Gastrocnemius medialis (tissue), 4 donors: ENCODE results near the gene FKRP. TPM values are rescaled to one million over a fixed set of nuclear protein-coding genes. Genes with fewer than 3 reads are reported as not detected.
A peak's percentile ranks its signal among the peaks of the same experiment; 100 is the strongest.
"Not testable (repeated sequence)": the region's sequence is repeated elsewhere in the genome, so short reads cannot be mapped to it uniquely, and the experiment has no call there.

Experiments
- ATAC-seq, 2 donors: fragments of 150-250 bp; one replicate each; pipeline ENCODE4 v1.9.1; 2016
- DNase-seq, 2 donors: peaks; one replicate each; pipeline ENCODE4 v3.0.0-alpha.2; 2019
- H3K27ac ChIP-seq, 4 donors: fragments of 200-600 bp; sonication (generic); 1 replicate in 1 of 4; 2 replicates in 3 of 4; pipeline ENCODE4 v1.5.1; 2016 to 2018; ENCODE audit warnings: mild to moderate bottlenecking in 2 of 4, moderate library complexity in 1 of 4
- H3K27me3 ChIP-seq, 3 donors: fragments of 200-600 bp; sonication (generic) in 2 of 3; 1 replicate in 1 of 3; 2 replicates in 2 of 3; pipeline versions ENCODE4 v1.5.1 to v1.6.0; 2016 to 2019; ENCODE audit warnings: mild to moderate bottlenecking in 1 of 3, moderate library complexity in 1 of 3
- H3K36me3 ChIP-seq, 2 donors: fragments of 200-600 bp; sonication (generic) in 1 of 2; one replicate each; pipeline ENCODE4 v1.5.1; 2017 to 2018
- H3K4me1 ChIP-seq, 2 donors: fragments of 200-600 bp; sonication (generic) in 1 of 2; one replicate each; pipeline ENCODE4 v1.5.1; 2016 to 2017; ENCODE audit warnings: mild to moderate bottlenecking in 2 of 2
- H3K4me3 ChIP-seq, 4 donors: fragments of 200-600 bp; sonication (generic) in 3 of 4; 1 replicate in 1 of 4; 2 replicates in 3 of 4; pipeline ENCODE4 v1.5.1; 2016 to 2019; ENCODE audit warnings: mild to moderate bottlenecking in 2 of 4
- H3K9me3 ChIP-seq, 3 donors: fragments of 200-600 bp; sonication (generic) in 2 of 3; 1 replicate in 1 of 3; 2 replicates in 2 of 3; pipeline ENCODE4 v1.5.1; 2016 to 2019
- POLR2A ChIP-seq, 2 donors: fragments of 450-650 bp; IDR thresholded peaks; one replicate each; pipeline ENCODE4 v1.6.1; 2017; ENCODE audit warnings: antibody characterized with exemption in 2 of 2, mild to moderate bottlenecking in 2 of 2, moderate library complexity in 2 of 2
- in situ Hi-C, 4 donors: fragments of 200-750 bp; cut with MboI; loops; one replicate each; pipeline versions ENCODE4 v1.15.0 to v1.8.0; 2017; ENCODE audit warnings: low sequenced_read_pairs in 4 of 4
- intact Hi-C: fragments of 100-400 bp; cut with DNase I; formaldehyde crosslinking; loops from one replicate; pipeline ENCODE4 v1.15.1; 2023; ENCODE audit warnings: low total_unique reads
- total RNA-seq, 4 donors: library from RNA; depleted of rRNA; stranded (reverse); fragments of >200 nt; gene quantifications; one replicate each; pipeline versions ENCODE4 v1.1.0 to v1.2.3, GENCODE V29; 2016
- TF ChIP-seq, protein P1 (sequence below), 5 experiments: fragments of 450-650 bp in 3 of 5; fragments of 200-600 bp in 2 of 5; sonication (generic) in 2 of 5; IDR thresholded peaks in 4 of 5; conservative IDR thresholded peaks in 1 of 5; 1 replicate in 4 of 5; 2 replicates in 1 of 5; pipeline ENCODE4 v1.5.1; 2016 to 2019; ENCODE audit warnings: antibody characterized with exemption in 5 of 5, mild to moderate bottlenecking in 3 of 5, moderate library complexity in 3 of 5

FKRP gene
- total RNA-seq, 4 donors from 2014 or later, result 16.5 to 23.0 (median 18.9) TPM

GRCh38 chr19:46759206-46759605 lies 13.3 kb downstream of the FKRP start:
- Histone ChIP-seq H3K9me3 (no peaks in the 10 kb centered on the region), H3K27me3 (no peaks in the 10 kb centered on the region), H3K4me3 (no peak overlapping the region), H3K27ac (no peak overlapping the region), H3K36me3 (peaks cover 0 to 13% of the 10 kb centered on the region in 2 donors), H3K4me1 (peaks cover 0 to 14% of the 10 kb centered on the region in 2 donors)
- ATAC-seq (no peak), DNase-seq (no peak)
- TF ChIP-seq POLR2A (IDR thresholded peaks at IDR 0.05), result no peak
- in situ Hi-C loops, result loop anchor here in 2 of 4 donors (25.0 kb wide), 1 partner anchor 228 kb away; no protein-coding TSS in a partner anchor
- intact Hi-C loops, result no loop called here

DNA sequence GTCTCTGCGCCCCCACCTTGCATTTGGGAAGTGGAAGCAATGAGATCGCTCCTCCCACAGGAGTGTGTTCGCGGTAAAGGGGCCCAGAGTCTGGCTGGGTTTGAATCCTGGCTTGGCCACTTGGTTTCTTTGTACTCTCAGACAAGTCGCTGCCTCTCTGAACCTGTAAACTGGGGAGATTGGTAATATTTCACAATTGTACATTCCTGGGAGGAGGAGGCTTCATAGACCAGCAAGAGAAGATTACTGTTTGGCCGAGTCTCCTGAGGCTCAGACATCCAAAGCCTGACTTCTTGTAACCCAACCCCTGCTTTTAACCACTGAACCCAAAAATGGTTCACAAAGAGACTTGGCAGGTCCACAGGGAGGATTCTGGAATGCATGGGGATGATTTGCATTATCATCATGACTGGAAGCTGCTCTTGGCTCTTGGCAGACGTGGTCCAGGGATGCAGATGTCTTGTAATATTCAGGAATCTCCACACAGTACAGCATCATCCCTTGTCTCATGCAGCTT lies 14.0 kb downstream of the FKRP start:
- no peak for TF ChIP-seq POLR2A (IDR thresholded peaks at IDR 0.05)
- TF ChIP-seq, protein P1, sequence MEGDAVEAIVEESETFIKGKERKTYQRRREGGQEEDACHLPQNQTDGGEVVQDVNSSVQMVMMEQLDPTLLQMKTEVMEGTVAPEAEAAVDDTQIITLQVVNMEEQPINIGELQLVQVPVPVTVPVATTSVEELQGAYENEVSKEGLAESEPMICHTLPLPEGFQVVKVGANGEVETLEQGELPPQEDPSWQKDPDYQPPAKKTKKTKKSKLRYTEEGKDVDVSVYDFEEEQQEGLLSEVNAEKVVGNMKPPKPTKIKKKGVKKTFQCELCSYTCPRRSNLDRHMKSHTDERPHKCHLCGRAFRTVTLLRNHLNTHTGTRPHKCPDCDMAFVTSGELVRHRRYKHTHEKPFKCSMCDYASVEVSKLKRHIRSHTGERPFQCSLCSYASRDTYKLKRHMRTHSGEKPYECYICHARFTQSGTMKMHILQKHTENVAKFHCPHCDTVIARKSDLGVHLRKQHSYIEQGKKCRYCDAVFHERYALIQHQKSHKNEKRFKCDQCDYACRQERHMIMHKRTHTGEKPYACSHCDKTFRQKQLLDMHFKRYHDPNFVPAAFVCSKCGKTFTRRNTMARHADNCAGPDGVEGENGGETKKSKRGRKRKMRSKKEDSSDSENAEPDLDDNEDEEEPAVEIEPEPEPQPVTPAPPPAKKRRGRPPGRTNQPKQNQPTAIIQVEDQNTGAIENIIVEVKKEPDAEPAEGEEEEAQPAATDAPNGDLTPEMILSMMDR (IDR thresholded peaks at IDR 0.05 in 4 of 5, conservative IDR thresholded peaks at IDR 0.05 in 1 of 5), result no peak
- DNase-seq (peak in 1 of 2 donors; percentile 53), ATAC-seq (peak; percentile 61 to 65)
- Histone ChIP-seq H3K27me3 (no peaks in the 10 kb centered on the region), H3K4me3 (no peak overlapping the region), H3K4me1 (peaks cover 0 to 14% of the 10 kb centered on the region in 2 donors), H3K36me3 (peaks cover 0 to 13% of the 10 kb centered on the region in 2 donors), H3K9me3 (no peaks in the 10 kb centered on the region), H3K27ac (peak overlapping the region in 1 of 4 donors; percentile 37)
- in situ Hi-C loops, result loop anchor here in 3 of 4 donors (10.0 to 25.0 kb wide), 3 partner anchors 65 to 227 kb away; no protein-coding TSS in a partner anchor
- intact Hi-C loops, result no loop called here

GRCh38 chr19:46760363-46760762 lies 14.5 kb downstream of the FKRP start:
- Histone ChIP-seq H3K4me3 (no peak overlapping the region), H3K4me1 (peaks cover 0 to 14% of the 10 kb centered on the region in 2 donors), H3K27ac (no peak overlapping the region), H3K27me3 (no peaks in the 10 kb centered on the region), H3K9me3 (no peaks in the 10 kb centered on the region), H3K36me3 (peaks cover 0 to 13% of the 10 kb centered on the region in 2 donors)
- intact Hi-C loops, result no loop called here
- in situ Hi-C loops, result loop anchor here in 3 of 4 donors (10.0 to 25.0 kb wide), 3 partner anchors 64 to 227 kb away; no protein-coding TSS in a partner anchor
- TF ChIP-seq, protein P1 (IDR thresholded peaks at IDR 0.05 in 4 of 5, conservative IDR thresholded peaks at IDR 0.05 in 1 of 5), result no peak
- TF ChIP-seq POLR2A (IDR thresholded peaks at IDR 0.05), result no peak
- ATAC-seq, result no peak
- no peak for DNase-seq

- DNase-seq, H3K27me3 ChIP-seq, H3K27ac ChIP-seq, H3K9me3 ChIP-seq, intact Hi-C loops, ATAC-seq, H3K4me3 ChIP-seq: not testable (repeated sequence)
- in situ Hi-C loops, result loop anchor here in 3 of 4 donors (10.0 to 25.0 kb wide), 3 partner anchors 64 to 226 kb away; no protein-coding TSS in a partner anchor
- H3K4me1 ChIP-seq, result peaks cover 0 to 14% of the 10 kb centered on the region in 2 donors
- H3K36me3 ChIP-seq, result peaks cover 0 to 13% of the 10 kb centered on the region in 2 donors
Observed at GRCh38 chr19:46760897-46761296, 15.0 kb downstream of the FKRP start.

GRCh38 chr19:46761418-46761831 lies 15.6 kb downstream of the FKRP start:
- in situ Hi-C loops, result loop anchor here in 3 of 4 donors (10.0 to 25.0 kb wide), 3 partner anchors 63 to 226 kb away; no protein-coding TSS in a partner anchor
- Histone ChIP-seq H3K27ac (no peak overlapping the region), H3K9me3 (no peaks in the 10 kb centered on the region), H3K4me1 (peaks cover 0 to 14% of the 10 kb centered on the region in 2 donors), H3K4me3 (no peak overlapping the region), H3K36me3 (peaks cover 0 to 12% of the 10 kb centered on the region in 2 donors), H3K27me3 (no peaks in the 10 kb centered on the region)
- ATAC-seq (no peak), DNase-seq (no peak)
- intact Hi-C loops, result no loop called here
- TF ChIP-seq POLR2A (IDR thresholded peaks at IDR 0.05), result no peak

DNA sequence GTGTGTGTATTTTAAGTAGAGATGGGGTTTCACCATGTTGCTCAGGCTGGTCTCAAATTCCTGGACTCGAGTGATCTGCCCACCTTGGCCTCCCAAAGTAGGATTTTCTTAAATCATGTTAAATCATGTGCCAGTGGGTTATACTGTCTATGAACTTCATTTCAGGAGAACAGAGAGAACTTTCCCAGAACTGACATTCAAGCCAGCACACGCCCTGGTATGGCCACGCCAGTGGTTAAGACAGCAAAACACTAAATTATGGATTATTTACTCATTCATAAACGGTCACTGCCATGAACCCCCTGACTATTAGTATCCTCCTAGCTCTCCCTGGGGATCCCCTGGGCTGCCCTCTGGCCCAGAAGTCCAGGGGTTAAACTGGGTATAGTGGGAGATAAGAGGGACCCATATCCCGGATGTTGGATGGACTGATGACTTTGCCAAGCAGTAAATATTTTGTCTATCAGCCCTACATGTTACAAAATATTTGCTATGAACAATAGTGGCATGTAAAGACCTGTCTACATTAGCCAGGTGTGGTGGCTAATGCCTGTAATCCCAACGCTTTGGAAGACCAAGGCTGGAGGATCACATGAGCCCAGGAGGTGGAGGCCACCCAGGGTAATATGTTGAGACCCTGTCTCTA lies 16.5 kb downstream of the FKRP start:
- TF ChIP-seq, protein P1 (IDR thresholded peaks at IDR 0.05 in 4 of 5, conservative IDR thresholded peaks at IDR 0.05 in 1 of 5), result no peak
- no peak for TF ChIP-seq POLR2A (IDR thresholded peaks at IDR 0.05)
- H3K9me3 ChIP-seq, result no peaks in the 10 kb centered on the region
- intact Hi-C loops, result no loop called here

More for the DNA sequence above, 16.5 kb downstream of the FKRP start:
- Histone ChIP-seq H3K4me1 (peaks cover 0 to 14% of the 10 kb centered on the region in 2 donors), H3K4me3 (no peak overlapping the region), H3K27ac (no peak overlapping the region), H3K27me3 (no peaks in the 10 kb centered on the region), H3K36me3 (peaks cover 0 to 5% of the 10 kb centered on the region in 2 donors)
- no peak for ATAC-seq
- DNase-seq, result no peak
- in situ Hi-C loops, result loop anchor here in 3 of 4 donors (10.0 to 25.0 kb wide), 3 partner anchors 62 to 225 kb away; no protein-coding TSS in a partner anchor
